AG04449 (cell line): ENCODE data around the gene PRDM1.
A peak's percentile ranks its signal among the peaks of the same experiment; 100 is the strongest.

ENCODE experiments used
- CTCF ChIA-PET: fragments of 350-600 bp; formaldehyde crosslinking; extraction: SDS; loops from one replicate; lab custom pipeline; 2021; ENCODE audit warnings: antibody characterized with exemption; lab: Yijun Ruan, JAX
- POLR2A ChIA-PET: fragments of 400-600, 350-600 bp; formaldehyde crosslinking; extraction: SDS; loops from one replicate; lab custom pipeline; 2020; ENCODE audit warnings: antibody characterized with exemption, inconsistent platforms; lab: Yijun Ruan, JAX
- DNase-seq: peaks from one replicate; pipeline ENCODE4 v3.0.0-alpha.2; 2010; ENCODE audit warnings: low read depth, low spot score
- H3K4me3 ChIP-seq: 2 replicates; pipeline ENCODE4 v1.5.1; 2011; ENCODE audit warnings: low read depth, mild to moderate bottlenecking, control low read depth, low read length
- CTCF ChIP-seq: IDR thresholded peaks from one replicate; pipeline ENCODE4 v1.5.1; 2011; ENCODE audit warnings: mild to moderate bottlenecking, moderate library complexity, low read length, control low read depth, inconsistent platforms; ENCODE audit not compliant: insufficient read depth; ENCODE audit errors: missing control alignments

The PRDM1 gene

DNA sequence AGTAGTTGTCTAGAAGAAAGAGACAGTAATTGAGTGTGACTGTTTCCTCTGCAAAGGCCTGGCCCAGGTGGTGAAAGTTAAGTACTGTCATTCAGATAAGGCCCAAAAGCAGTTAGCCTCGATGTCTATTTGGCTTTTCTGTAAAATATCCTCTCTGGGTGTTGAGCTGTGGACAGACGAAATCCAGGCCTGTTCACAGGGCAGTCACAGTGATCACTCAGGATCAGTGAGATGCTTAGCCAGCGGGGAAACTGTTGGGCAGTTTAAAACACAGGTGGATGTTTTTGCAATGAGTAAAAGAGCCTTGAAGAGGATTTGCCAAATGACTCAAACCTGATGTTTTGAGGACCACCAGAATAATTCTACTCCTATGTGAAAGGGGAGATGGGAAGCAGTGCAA is 22.0 kb upstream of the PRDM1 start:
- TF ChIP-seq CTCF: no peak
- H3K4me3 ChIP-seq: no peak overlapping the region
- DNase-seq: no peak
- POLR2A ChIA-PET: no interaction called here
- CTCF ChIA-PET: interaction anchor here (0.9 to 2.3 kb wide), 3 partner anchors 22 to 632 kb away, joined by 3 to 8 read pairs (median 5); partner anchors contain the start of gene PRDM1

- ChIA-PET CTCF (interaction anchor here (1.3 to 2.3 kb wide), 3 partner anchors 18 to 633 kb away, joined by 3 to 8 read pairs (median 5); no protein-coding TSS in a partner anchor), POLR2A (no interaction called here)
- DNase-seq: no peak
- H3K4me3 ChIP-seq: no peak overlapping the region
- no peak for TF ChIP-seq CTCF
Observed at GRCh38 chr6:106064756-106065155, 21.4 kb upstream of the PRDM1 start.

DNA sequence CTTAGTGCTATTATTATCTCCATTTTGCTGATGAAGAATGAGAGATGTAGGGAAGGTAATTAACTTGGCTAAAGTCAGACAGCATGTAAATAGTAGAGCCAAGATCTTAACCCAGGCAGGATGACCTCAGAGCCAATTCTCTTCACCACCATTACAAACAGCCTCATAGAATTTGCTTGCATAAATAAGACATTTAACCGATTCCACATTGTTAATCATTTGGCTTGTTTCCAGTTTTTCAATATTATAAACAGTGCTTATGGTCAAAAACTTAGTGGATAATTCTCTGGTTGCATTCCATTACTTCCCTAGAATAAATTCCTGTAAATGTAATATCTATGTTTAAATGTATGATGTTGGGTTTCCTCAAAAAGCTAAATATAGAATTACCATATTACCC is 19.1 kb upstream of the PRDM1 start:
- TF ChIP-seq CTCF: no peak
- ChIA-PET CTCF (no interaction called here), POLR2A (no interaction called here)
- H3K4me3 ChIP-seq: no peak overlapping the region
- no peak for DNase-seq

GRCh38 chr6:106069478-106069877 is 16.7 kb upstream of the PRDM1 start:
- DNase-seq: peak; percentile 58
- ChIA-PET POLR2A (no interaction called here), CTCF (interaction anchor here (0.8 to 1.4 kb wide), 4 partner anchors 15 to 232 kb away, joined by 3 to 4 read pairs (median 4); no protein-coding TSS in a partner anchor)
- no peak overlapping the region for H3K4me3 ChIP-seq
- no peak for TF ChIP-seq CTCF

DNA sequence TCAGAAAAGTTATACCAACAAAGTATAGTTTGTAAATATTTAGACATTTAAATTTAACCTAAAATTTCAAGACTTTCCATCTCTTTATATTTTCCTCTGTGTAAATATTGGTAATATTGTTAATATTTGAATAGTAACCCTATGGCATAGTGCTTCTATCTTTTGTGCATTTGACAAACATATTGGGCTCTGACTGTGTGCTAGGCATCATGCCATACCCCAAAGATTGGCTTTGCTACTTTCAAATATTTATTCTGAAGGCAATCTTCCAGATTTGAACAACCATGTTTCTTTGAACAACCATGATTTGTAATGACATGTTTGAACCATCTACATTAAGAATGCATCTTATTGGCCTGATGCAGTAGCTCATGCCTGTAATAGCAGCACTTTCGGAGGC is 15.5 kb upstream of the PRDM1 start:
- POLR2A ChIA-PET: no interaction called here
- no peak overlapping the region for H3K4me3 ChIP-seq
- TF ChIP-seq CTCF: no peak
- DNase-seq: no peak
- CTCF ChIA-PET: no interaction called here

- no peak for TF ChIP-seq CTCF
- no peak for DNase-seq
- no peak overlapping the region for H3K4me3 ChIP-seq
- ChIA-PET POLR2A (no interaction called here), CTCF (no interaction called here)
Observed at GRCh38 chr6:106072501-106073090, 13.5 kb upstream of the PRDM1 start.
